AG09309 (cell line): ENCODE measurements around the gene MBNL1.

Experiments
- DNase-seq: peaks from one replicate; pipeline ENCODE4 v3.0.0-alpha.2; 2010; ENCODE audit warnings: low read depth
- H3K4me3 ChIP-seq: 2 replicates; pipeline ENCODE4 v1.5.1; 2011; ENCODE audit warnings: mild to moderate bottlenecking, low read depth, low read length, moderate library complexity; ENCODE audit not compliant: control insufficient read depth
- CTCF ChIP-seq: IDR thresholded peaks from 2 replicates; pipeline ENCODE4 v1.5.1; 2011; ENCODE audit warnings: mild to moderate bottlenecking, low read depth, low read length, inconsistent platforms; ENCODE audit not compliant: insufficient read depth, control insufficient read depth; ENCODE audit errors: missing control alignments

MBNL1 gene

GRCh38 chr3:152345233-152345632, 76.5 kb downstream of the MBNL1 start:
- TF ChIP-seq CTCF = no peak
- no peak for DNase-seq
- no peak overlapping the region for H3K4me3 ChIP-seq

GRCh38 chr3:152346058-152346457, 77.3 kb downstream of the MBNL1 start:
- TF ChIP-seq CTCF = no peak
- DNase-seq = no peak
- H3K4me3 ChIP-seq = no peak overlapping the region

- no peak for TF ChIP-seq CTCF
- no peak for DNase-seq
- no peak overlapping the region for H3K4me3 ChIP-seq
Observed at GRCh38 chr3:152346740-152347139, 78.0 kb downstream of the MBNL1 start.

GRCh38 chr3:152348436-152349177, 79.9 kb downstream of the MBNL1 start:
- no peak for DNase-seq
- no peak overlapping the region for H3K4me3 ChIP-seq
- TF ChIP-seq CTCF = no peak

- H3K4me3 ChIP-seq = no peak overlapping the region
- no peak for TF ChIP-seq CTCF
- DNase-seq = no peak
Observed at GRCh38 chr3:152349392-152349791, 80.7 kb downstream of the MBNL1 start.

- no peak for DNase-seq
- H3K4me3 ChIP-seq = no peak overlapping the region
- no peak for TF ChIP-seq CTCF
Observed at GRCh38 chr3:152350139-152350538, 81.4 kb downstream of the MBNL1 start.
